ENCODE data around the gene PEPD. TPM values are rescaled to one million over a fixed set of nuclear protein-coding genes. Genes with fewer than 3 reads are reported as not detected.

Gene PEPD
- 78.5 TPM for total RNA-seq

GRCh38 chr19:33521480-33522370, at the start of gene PEPD:
Gene PEPD (minus strand): TSS chr19:33521791. CDS start chr19:33521760, 31 bp downstream.

GRCh38 chr19:33373453-33374235, 147.9 kb downstream of the PEPD start, which contains the start of gene CEBPG:
Gene CEBPG (plus strand): TSS chr19:33373709. CDS start chr19:33379240, 5,531 bp downstream.

Other genes with a start within 250 kb of the PEPD start
- 12.0 TPM for gene CEBPA, start 219.3 kb downstream of the PEPD start, total RNA-seq
- 12.8 TPM for gene CEBPG, start 148.1 kb downstream of the PEPD start, total RNA-seq
- gene CHST8, start 100.2 kb upstream of the PEPD start, total RNA-seq: 0.41 TPM

All from metanephros (tissue), 1 donor.